ENCODE results near the gene PLEKHH1. TPM values are rescaled to one million over a fixed set of nuclear protein-coding genes. Genes with fewer than 3 reads are reported as not detected.

The PLEKHH1 gene
- total and polyA plus RNA-seq, 2 experiments from 2014 or later: 14.7 to 33.9 TPM

- Histone ChIP-seq H3K4me2 (no peak overlapping the region), H4K20me1 (replicated peaks; ENCODE audit: insufficient read depth) (no peaks in the 10 kb centered on the region), H3F3A (replicated peaks; ENCODE audit: low read depth) (no peaks in the 10 kb centered on the region), H3K27me3 (ENCODE audit: insufficient read depth) (no peaks in the 10 kb centered on the region), H3K79me2 (replicated peaks; ENCODE audit: insufficient read depth) (no peaks in the 10 kb centered on the region), H3K27ac (ENCODE audit: low read depth) (no peak overlapping the region), H3K36me3 (ENCODE audit: insufficient read depth) (0 out of 2 replicates have a peak, but pooled peaks cover 6% of the 10 kb centered on the region), H3K9me2 (ENCODE audit: insufficient read depth) (no peaks in the 10 kb centered on the region), H2AFZ (no peak overlapping the region), H3K4me1 (ENCODE audit: insufficient read depth) (no peaks in the 10 kb centered on the region), H3K4me3 (no peak overlapping the region)
- DNase-seq (ENCODE audit: low spot score): no peak
- ATAC-seq: no peak; the same call in 2 of the 3 replicates
- H3K4me3 Mint-ChIP-seq: no peak overlapping the region
- H3K27ac Mint-ChIP-seq: peak overlapping the region; percentile 67; the same call in 1 of the 2 replicates
- H3K27me3 Mint-ChIP-seq (ENCODE audit: insufficient read depth, low read depth, poor library complexity): peaks cover 6% of the 10 kb centered on the region
- TF ChIP-seq, protein P1, sequence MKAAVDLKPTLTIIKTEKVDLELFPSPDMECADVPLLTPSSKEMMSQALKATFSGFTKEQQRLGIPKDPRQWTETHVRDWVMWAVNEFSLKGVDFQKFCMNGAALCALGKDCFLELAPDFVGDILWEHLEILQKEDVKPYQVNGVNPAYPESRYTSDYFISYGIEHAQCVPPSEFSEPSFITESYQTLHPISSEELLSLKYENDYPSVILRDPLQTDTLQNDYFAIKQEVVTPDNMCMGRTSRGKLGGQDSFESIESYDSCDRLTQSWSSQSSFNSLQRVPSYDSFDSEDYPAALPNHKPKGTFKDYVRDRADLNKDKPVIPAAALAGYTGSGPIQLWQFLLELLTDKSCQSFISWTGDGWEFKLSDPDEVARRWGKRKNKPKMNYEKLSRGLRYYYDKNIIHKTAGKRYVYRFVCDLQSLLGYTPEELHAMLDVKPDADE (IDR thresholded peaks at IDR 0.05): no peak
- TF ChIP-seq ZNF114 (CRISPR knock-in tag; IDR thresholded peaks at IDR 0.05): no peak
- TF ChIP-seq EZH2phosphoT487 (IDR thresholded peaks at IDR 0.05; ENCODE audit: unreplicated experiment): no peak
- TF ChIP-seq POLR2AphosphoS5 (IDR thresholded peaks at IDR 0.05; ENCODE audit: low read depth): no peak
- TF ChIP-seq, protein P2, sequence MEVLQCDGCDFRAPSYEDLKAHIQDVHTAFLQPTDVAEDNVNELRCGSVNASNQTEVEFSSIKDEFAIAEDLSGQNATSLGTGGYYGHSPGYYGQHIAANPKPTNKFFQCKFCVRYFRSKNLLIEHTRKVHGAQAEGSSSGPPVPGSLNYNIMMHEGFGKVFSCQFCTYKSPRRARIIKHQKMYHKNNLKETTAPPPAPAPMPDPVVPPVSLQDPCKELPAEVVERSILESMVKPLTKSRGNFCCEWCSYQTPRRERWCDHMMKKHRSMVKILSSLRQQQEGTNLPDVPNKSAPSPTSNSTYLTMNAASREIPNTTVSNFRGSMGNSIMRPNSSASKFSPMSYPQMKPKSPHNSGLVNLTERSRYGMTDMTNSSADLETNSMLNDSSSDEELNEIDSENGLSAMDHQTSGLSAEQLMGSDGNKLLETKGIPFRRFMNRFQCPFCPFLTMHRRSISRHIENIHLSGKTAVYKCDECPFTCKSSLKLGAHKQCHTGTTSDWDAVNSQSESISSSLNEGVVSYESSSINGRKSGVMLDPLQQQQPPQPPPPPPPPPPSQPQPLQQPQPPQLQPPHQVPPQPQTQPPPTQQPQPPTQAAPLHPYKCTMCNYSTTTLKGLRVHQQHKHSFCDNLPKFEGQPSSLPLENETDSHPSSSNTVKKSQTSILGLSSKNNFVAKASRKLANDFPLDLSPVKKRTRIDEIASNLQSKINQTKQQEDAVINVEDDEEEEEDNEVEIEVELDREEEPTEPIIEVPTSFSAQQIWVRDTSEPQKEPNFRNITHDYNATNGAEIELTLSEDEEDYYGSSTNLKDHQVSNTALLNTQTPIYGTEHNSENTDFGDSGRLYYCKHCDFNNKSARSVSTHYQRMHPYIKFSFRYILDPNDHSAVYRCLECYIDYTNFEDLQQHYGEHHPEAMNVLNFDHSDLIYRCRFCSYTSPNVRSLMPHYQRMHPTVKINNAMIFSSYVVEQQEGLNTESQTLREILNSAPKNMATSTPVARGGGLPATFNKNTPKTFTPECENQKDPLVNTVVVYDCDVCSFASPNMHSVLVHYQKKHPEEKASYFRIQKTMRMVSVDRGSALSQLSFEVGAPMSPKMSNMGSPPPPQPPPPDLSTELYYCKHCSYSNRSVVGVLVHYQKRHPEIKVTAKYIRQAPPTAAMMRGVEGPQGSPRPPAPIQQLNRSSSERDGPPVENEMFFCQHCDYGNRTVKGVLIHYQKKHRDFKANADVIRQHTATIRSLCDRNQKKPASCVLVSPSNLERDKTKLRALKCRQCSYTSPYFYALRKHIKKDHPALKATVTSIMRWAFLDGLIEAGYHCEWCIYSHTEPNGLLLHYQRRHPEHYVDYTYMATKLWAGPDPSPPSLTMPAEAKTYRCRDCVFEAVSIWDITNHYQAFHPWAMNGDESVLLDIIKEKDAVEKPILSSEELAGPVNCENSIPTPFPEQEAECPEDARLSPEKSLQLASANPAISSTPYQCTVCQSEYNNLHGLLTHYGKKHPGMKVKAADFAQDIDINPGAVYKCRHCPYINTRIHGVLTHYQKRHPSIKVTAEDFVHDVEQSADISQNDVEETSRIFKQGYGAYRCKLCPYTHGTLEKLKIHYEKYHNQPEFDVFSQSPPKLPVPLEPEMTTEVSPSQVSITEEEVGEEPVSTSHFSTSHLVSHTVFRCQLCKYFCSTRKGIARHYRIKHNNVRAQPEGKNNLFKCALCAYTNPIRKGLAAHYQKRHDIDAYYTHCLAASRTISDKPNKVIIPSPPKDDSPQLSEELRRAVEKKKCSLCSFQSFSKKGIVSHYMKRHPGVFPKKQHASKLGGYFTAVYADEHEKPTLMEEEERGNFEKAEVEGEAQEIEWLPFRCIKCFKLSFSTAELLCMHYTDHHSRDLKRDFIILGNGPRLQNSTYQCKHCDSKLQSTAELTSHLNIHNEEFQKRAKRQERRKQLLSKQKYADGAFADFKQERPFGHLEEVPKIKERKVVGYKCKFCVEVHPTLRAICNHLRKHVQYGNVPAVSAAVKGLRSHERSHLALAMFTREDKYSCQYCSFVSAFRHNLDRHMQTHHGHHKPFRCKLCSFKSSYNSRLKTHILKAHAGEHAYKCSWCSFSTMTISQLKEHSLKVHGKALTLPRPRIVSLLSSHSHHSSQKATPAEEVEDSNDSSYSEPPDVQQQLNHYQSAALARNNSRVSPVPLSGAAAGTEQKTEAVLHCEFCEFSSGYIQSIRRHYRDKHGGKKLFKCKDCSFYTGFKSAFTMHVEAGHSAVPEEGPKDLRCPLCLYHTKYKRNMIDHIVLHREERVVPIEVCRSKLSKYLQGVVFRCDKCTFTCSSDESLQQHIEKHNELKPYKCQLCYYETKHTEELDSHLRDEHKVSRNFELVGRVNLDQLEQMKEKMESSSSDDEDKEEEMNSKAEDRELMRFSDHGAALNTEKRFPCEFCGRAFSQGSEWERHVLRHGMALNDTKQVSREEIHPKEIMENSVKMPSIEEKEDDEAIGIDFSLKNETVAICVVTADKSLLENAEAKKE (CRISPR knock-in tag; IDR thresholded peaks at IDR 0.05): no peak
- no peak for TF ChIP-seq CREB1 (CRISPR knock-in tag; IDR thresholded peaks at IDR 0.05; ENCODE audit: low read depth)
- no peak for TF ChIP-seq STAT1 (IDR thresholded peaks at IDR 0.05; ENCODE audit: unreplicated experiment)
- no peak for TF ChIP-seq REST (IDR thresholded peaks at IDR 0.05; ENCODE audit: unreplicated experiment)
- TF ChIP-seq, protein P3, sequence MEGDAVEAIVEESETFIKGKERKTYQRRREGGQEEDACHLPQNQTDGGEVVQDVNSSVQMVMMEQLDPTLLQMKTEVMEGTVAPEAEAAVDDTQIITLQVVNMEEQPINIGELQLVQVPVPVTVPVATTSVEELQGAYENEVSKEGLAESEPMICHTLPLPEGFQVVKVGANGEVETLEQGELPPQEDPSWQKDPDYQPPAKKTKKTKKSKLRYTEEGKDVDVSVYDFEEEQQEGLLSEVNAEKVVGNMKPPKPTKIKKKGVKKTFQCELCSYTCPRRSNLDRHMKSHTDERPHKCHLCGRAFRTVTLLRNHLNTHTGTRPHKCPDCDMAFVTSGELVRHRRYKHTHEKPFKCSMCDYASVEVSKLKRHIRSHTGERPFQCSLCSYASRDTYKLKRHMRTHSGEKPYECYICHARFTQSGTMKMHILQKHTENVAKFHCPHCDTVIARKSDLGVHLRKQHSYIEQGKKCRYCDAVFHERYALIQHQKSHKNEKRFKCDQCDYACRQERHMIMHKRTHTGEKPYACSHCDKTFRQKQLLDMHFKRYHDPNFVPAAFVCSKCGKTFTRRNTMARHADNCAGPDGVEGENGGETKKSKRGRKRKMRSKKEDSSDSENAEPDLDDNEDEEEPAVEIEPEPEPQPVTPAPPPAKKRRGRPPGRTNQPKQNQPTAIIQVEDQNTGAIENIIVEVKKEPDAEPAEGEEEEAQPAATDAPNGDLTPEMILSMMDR (conservative IDR thresholded peaks at IDR 0.05; ENCODE audit: low read depth in 2 of 2): no peak; a peak in 1 of 4 replicates
- no peak for TF ChIP-seq EZH2 (IDR thresholded peaks at IDR 0.05; ENCODE audit: low read depth, unreplicated experiment)
- peaks cover 10% of the 10 kb centered on the region for H3K4me1 Mint-ChIP-seq
- peaks cover 34% of the 10 kb centered on the region for H3K36me3 Mint-ChIP-seq (ENCODE audit: low read depth)
- no peaks in the 10 kb centered on the region; the same call in 2 of the 3 replicates for H3K9me3 Mint-ChIP-seq
These were observed 26.5 kb downstream of the PLEKHH1 start for GRCh38 chr14:67559639-67560038.

Measured in GM23338 (cell line).